Kidney epithelial cell (primary cell): ENCODE measurements around the gene RNU6-9. TPM values are rescaled to one million over a fixed set of nuclear protein-coding genes. Genes with fewer than 3 reads are reported as not detected.
"Not testable (repeated sequence)": the region's sequence is repeated elsewhere in the genome, so short reads cannot be mapped to it uniquely, and the experiment has no call there.

ENCODE experiments used
- DNase-seq: peaks from one replicate; pipeline ENCODE4 v3.0.0-alpha.2; 2010; ENCODE audit warnings: low read depth
- H3K27me3 ChIP-seq: 2 replicates; pipeline ENCODE4 v1.6.0; 2011; ENCODE audit warnings: low read length; ENCODE audit not compliant: control insufficient read depth, insufficient read depth
- H3K36me3 ChIP-seq: 2 replicates; pipeline ENCODE4 v1.5.1; 2011; ENCODE audit warnings: low read length; ENCODE audit not compliant: control insufficient read depth, insufficient read depth
- H3K4me3 ChIP-seq: 2 replicates; pipeline ENCODE4 v1.5.1; 2011; ENCODE audit warnings: low read depth, mild to moderate bottlenecking, control low read depth, low read length
- total RNA-seq: library from RNA; depleted of rRNA; stranded (reverse); fragments of >200 nt; gene quantifications from 2 replicates; pipeline ENCODE4 v1.2.3, GENCODE V29; 2015
- TF ChIP-seq, protein P1 (sequence below): IDR thresholded peaks from 2 replicates; pipeline ENCODE4 v1.5.1; 2011; ENCODE audit warnings: mild to moderate bottlenecking, moderate library complexity, low read length, control low read depth, inconsistent platforms; ENCODE audit not compliant: insufficient read depth, poor library complexity, severe bottlenecking

RNU6-9 gene
- total RNA-seq = not detected in 2 replicates

DNA sequence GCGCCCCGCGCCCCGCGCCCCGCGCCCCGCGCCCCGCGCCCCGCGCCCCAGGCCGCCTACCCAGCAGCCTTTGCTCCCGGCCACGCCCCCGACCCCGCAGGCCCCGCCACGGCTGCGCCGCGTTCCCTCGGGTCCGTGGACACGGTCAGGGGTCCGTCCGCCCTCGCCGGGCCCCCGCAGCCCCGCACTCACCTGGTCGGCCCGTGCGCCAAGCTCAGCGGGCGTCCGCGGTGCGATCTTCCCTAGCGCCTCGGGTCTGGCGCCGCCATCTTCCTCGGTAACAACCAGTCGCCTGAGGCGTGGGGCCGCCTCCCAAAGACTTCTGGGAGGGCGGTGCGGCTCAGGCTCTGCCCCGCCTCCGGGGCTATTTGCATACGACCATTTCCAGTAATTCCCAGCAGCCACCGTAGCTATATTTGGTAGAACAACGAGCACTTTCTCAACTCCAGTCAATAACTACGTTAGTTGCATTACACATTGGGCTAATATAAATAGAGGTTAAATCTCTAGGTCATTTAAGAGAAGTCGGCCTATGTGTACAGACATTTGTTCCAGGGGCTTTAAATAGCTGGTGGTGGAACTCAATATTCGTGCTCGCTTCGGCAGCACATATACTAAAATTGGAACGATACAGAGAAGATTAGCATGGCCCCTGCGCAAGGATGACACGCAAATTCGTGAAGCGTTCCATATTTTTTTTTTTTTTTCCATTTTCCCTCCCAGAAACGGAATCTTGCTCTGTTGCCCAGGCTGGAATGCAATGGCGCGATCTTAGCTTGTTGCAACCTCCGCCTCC lies at the start of gene RNU6-9, which contains the start of gene MED16:
Gene RNU6-9, plus strand, starts transcription at position 591 of the 796 bp plus-strand sequence.
Gene MED16, minus strand, starts transcription at position 294 of the 796 bp plus-strand sequence. CDS start 2,056 bp downstream, outside the sequence.
- Histone ChIP-seq H3K27me3 (no peaks in the 10 kb centered on the region), H3K4me3 (peak within 1 kb of the TSS; percentile 90), H3K36me3 (peaks cover 2% of the 10 kb centered on the region)
- DNase-seq = peak; percentile 54
- TF ChIP-seq, protein P1, sequence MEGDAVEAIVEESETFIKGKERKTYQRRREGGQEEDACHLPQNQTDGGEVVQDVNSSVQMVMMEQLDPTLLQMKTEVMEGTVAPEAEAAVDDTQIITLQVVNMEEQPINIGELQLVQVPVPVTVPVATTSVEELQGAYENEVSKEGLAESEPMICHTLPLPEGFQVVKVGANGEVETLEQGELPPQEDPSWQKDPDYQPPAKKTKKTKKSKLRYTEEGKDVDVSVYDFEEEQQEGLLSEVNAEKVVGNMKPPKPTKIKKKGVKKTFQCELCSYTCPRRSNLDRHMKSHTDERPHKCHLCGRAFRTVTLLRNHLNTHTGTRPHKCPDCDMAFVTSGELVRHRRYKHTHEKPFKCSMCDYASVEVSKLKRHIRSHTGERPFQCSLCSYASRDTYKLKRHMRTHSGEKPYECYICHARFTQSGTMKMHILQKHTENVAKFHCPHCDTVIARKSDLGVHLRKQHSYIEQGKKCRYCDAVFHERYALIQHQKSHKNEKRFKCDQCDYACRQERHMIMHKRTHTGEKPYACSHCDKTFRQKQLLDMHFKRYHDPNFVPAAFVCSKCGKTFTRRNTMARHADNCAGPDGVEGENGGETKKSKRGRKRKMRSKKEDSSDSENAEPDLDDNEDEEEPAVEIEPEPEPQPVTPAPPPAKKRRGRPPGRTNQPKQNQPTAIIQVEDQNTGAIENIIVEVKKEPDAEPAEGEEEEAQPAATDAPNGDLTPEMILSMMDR = no peak

DNA sequence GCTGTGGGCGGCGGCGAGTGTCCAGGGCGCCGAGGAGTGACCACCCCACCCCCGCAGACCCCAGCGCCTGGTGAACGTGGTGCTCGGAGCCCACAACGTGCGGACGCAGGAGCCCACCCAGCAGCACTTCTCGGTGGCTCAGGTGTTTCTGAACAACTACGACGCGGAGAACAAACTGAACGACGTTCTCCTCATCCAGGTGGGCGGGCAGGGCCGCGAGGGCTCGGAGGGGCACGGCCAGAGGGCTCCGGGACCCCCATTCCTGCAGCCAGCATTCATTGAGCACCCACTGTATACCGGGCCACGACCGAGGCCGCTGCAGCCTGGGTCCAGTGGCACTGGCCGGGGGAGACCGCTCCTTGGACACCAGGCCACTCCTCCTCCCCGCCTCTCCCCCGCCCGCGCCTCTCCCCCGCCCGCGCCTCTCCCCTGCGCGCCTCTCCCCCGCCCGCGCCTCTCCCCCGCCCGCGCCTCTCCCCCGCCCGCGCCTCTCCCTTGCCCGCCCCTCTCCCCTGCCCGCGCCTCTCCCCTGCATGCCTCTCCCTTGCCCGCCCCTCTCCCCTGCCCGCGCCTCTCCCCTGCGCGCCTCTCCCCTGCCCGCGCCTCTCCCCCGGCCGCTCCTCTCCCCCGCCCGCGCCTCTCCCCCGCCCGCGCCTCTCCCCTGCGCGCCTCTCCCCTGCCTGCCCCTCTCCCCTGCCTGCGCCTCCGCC lies 49.3 kb upstream of the RNU6-9 start:
- DNase-seq = no peak
- H3K36me3 ChIP-seq = no peaks in the 10 kb centered on the region
- peaks cover 50% of the 10 kb centered on the region for H3K27me3 ChIP-seq
- TF ChIP-seq, protein P1 = no peak
- no peak overlapping the region for H3K4me3 ChIP-seq

DNA sequence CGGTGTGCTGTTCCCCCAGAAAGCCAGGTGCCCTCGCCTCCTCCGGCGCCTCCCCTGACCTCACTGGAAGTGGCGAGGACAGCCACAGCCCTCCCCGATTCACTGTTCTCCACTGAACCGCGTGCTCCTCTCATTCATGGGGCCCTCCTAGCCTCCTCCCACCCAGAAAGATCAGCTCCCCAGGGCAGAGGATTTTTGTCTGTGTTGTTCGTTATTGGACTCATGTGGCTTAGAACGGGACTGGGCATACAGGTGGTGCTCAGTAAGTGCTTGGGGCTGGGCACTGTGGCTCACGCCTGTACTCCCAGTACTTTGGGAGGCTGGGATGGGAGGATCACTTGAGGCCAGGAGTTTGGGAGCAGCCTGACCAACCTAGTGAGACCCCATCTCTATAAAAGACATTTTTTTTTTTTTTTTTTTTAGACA lies 48.7 kb upstream of the RNU6-9 start:
- H3K27me3 ChIP-seq = peaks cover 53% of the 10 kb centered on the region
- TF ChIP-seq, protein P1 = no peak
- no peak for DNase-seq
- H3K4me3 ChIP-seq = no peak overlapping the region
- no peaks in the 10 kb centered on the region for H3K36me3 ChIP-seq

DNA sequence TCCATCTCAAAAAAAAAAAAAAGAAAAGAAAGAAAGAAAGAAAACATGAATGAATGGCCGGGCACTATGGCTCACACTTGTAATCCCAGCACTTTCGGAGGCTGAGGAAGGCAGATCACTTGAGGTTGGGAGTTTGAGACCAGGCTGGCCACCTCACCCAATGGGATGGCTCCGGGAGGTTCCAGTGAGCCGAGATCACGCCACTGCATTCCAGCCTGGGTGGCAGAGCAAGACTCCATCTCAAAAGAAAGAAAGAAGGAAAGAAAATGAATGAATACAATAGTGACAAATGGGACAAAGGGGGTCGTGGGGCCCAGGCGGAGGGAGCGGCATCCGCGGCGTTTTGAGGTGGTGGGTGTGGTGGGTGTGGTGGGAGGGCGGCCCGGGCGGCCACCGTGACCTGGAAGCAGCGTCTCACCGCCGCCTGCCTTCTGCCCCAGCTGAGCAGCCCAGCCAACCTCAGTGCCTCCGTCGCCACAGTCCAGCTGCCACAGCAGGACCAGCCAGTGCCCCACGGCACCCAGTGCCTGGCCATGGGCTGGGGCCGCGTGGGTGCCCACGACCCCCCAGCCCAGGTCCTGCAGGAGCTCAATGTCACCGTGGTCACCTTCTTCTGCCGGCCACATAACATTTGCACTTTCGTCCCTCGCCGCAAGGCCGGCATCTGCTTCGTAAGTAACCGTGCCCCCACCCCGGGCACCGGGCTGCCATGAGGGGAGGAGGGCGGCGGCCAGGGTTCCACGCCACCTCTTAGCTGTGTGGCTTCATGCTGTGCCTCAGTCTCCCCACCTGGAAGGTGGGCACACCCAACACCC lies 47.4 kb upstream of the RNU6-9 start:
- Histone ChIP-seq H3K36me3 (no peaks in the 10 kb centered on the region), H3K4me3 (no peak overlapping the region), H3K27me3 (peaks cover 55% of the 10 kb centered on the region)
- TF ChIP-seq, protein P1 = no peak
- DNase-seq = no peak

DNA sequence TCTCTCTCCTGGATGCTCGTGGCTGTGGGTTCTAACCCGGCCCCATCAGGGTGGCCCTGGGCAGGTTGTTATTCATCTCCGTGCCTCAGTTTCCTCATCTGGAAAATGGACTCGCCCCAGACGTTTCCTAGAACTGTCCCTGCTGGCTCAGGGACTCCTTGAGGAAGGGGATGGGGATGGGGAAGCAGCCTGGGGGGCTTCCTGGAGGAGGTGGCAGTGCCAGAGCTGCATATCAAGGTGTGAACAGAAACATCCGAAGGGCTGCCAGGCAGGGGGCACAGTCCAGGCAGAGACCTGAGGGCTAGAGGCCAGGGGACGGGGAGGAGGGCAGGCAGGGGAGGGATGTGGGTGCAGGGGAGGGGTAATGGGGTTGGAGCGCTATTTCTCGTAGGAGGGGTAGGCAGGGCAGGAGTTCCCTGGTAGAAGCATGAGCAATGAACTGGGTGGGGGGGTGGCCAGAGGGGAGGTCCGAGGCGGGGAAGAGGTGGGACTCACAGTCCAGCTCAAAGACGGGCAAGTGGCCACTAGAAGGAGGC lies 44.8 kb upstream of the RNU6-9 start:
- TF ChIP-seq, protein P1 = no peak
- H3K4me3 ChIP-seq = no peak overlapping the region
- H3K27me3 ChIP-seq = peaks cover 66% of the 10 kb centered on the region
- DNase-seq = no peak
- H3K36me3 ChIP-seq = no peaks in the 10 kb centered on the region

DNA sequence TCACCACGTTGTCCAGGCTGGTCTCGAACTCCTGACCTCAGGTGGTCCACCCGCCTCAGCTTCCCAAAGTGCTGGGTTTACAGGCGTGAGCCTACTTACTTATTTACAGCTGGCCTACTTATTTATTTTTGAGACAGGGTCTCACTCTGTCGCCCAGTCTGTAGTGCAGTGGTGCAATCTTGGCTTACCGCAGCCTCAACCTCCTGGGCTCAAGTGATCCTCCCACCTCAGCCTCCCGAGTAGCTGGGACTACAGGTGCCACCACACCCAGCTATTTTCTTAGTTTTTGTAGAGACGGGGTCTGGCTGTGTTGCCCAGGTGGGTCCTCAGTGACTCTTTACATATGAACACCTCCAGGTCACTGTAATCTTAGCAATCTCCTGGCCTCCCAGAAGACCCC lies 44.1 kb upstream of the RNU6-9 start:
- not testable (repeated sequence) for DNase-seq, H3K36me3 ChIP-seq, H3K4me3 ChIP-seq
- peaks cover 60% of the 10 kb centered on the region for H3K27me3 ChIP-seq
